G401.6 (cell line): Measurements from ENCODE around the gene VSTM2L.

ENCODE experiments used
- FAIRE-seq: peaks from 2 replicates; lab custom pipeline; 2012; peaks lifted over from hg19 to GRCh38; lab: Jason Lieb, UNC

Gene VSTM2L

GRCh38 chr20:37988306-37988954 lies 85.5 kb downstream of the VSTM2L start:
- no peak for FAIRE-seq

DNA sequence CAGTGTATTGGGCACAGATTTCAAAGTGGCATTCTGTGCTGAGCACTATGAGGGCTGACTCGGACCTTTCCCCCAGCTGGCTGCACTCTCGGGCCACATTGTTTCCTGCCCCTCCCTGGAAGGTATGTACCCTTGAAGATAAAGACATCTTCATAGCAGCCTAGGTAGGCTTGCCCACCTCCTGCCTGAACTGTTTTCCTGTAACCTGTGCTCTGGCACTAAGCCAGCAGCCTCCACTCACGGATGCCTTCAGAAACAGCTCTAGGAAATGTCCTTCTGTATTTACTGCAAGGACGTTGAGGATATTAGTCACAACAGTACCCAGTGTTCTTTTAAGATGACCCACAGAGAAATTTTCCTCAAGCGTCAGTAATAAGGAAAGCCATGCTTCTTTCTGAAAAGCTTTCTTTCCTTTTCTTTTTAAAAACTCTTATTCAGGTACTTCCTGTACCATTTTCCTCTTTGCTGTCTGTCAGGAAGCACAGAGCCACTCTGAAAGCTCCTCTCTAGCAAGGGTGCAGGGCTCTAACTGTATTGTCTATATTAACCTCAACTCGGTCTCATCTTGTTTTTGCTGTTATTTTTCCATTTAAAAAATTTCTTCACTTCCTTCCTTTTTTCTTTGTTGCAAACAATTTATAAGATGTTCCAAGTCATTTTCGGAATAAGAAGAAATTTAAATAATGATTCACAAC lies 86.8 kb downstream of the VSTM2L start:
- FAIRE-seq: no peak

DNA sequence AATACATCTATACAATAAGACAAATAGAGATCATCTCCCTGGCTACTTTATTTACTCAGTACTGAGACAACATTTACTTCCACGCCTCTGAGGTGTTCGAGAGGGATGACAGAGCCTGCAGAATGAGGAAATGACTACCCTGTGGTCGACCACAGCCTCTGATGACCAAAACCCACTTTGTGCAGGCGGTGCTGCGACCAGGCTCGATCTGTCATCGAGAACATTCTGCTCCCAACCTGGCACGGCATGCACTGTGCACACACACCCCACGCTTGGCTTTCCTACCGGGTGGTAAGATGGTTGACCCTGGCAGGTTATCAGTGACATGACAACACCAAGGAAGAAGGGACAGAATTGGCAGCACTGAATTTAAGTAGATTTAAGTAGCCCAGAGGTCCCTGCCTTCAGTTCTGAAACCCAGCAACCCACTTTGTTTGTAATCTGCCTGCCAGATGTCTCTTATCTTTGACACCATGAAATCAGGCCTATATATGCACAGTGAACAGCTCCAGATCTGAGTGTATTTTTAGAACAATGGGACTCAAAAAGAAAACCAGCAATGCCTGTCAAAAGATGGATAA lies 87.7 kb downstream of the VSTM2L start:
- no peak for FAIRE-seq

DNA sequence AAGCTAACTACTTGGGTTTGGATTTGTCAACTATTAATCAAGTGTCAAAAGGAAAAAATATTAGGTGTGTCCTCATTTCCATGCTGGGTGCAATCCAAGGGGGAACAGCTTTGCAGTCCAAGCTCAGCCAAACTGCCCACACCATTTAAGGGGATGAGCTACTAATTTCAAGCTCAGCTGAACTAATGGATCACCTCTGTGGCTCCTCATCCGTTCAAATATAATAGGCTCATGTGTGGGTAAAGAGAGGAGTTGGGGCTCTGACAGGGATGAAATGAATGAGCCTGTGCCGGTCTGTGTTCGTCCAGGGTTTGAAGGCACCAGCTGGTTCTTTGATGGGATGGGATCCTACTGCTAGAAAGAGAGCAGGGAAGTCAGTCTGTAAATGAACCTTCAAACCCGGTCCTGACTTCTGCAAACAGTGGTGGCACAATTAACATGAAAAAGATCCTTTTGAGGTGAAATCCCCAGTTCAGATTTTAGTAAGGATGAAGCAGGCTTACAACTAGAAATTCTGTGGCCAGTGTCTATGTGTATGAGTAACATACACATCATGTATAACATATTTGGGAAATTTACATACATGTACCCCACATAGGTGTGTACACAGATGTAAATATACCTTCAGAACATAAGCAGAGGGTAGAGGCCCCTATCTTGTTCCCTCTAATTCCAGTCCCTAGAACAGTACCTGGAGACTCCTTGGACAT lies 88.4 kb downstream of the VSTM2L start:
- no peak for FAIRE-seq

GRCh38 chr20:37991908-37992307 lies 89.0 kb downstream of the VSTM2L start:
- FAIRE-seq: no peak

- FAIRE-seq: no peak
Measured at GRCh38 chr20:37992802-37993409, 90.0 kb downstream of the VSTM2L start.

DNA sequence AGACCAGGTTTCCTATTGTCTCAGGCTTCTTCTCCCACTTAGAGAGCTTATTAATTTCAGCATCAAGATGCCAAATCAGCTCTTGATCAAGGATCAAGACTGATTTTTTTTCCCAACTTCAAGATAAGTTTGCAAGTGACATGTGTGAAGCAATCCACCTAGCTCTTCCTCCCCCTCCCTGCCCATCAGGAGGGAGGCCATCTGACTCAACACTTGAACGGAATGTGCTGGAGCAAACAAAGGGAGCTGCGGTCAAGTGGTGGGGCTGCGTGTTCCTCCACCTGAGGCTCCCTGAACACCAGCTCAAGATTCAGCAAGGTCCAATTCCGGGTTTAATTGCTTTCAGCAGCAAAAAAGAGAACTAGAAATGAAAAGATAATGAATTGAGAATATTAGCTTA lies 91.6 kb downstream of the VSTM2L start:
- FAIRE-seq: no peak
